Fibroblast of lung (primary cell): ENCODE data around the gene SORCS2. TPM values are rescaled to one million over a fixed set of nuclear protein-coding genes. Genes with fewer than 3 reads are reported as not detected.

Experiments used
- DNase-seq, 2 donors: peaks; one replicate each; pipeline versions ENCODE4 v3.0.0 to v3.0.0-alpha.2; 2010; ENCODE audit warnings: low read depth in 2 of 2
- H2AFZ ChIP-seq: 2 replicates; pipeline ENCODE4 v1.5.1; 2012; ENCODE audit warnings: low read length, control low read depth, inconsistent platforms
- H3K27ac ChIP-seq: 2 replicates; pipeline ENCODE4 v1.5.1; 2011; ENCODE audit warnings: low read length, control low read depth; ENCODE audit not compliant: insufficient read depth
- H3K27me3 ChIP-seq: 2 replicates; pipeline ENCODE4 v1.5.1; 2011; ENCODE audit warnings: mild to moderate bottlenecking, low read length; ENCODE audit not compliant: control insufficient read depth, insufficient read depth
- H3K36me3 ChIP-seq: 2 replicates; pipeline ENCODE4 v1.5.1; 2011; ENCODE audit warnings: low read length; ENCODE audit not compliant: control insufficient read depth, insufficient read depth
- H3K4me1 ChIP-seq: 2 replicates; pipeline ENCODE4 v1.5.1; 2011; ENCODE audit warnings: low read length; ENCODE audit not compliant: control insufficient read depth, insufficient read depth; ENCODE audit errors: extremely low read depth
- H3K4me2 ChIP-seq: 2 replicates; pipeline ENCODE4 v1.5.1; 2011; ENCODE audit warnings: low read length, control low read depth; ENCODE audit not compliant: insufficient read depth; ENCODE audit errors: extremely low read depth
- H3K4me3 ChIP-seq, 4 experiments: fragments of 200-600 bp in 1 of 4; sonication (generic) in 1 of 4; replicated peaks in 1 of 4; 2 replicates each; pipeline ENCODE4 v1.5.1; 2011 to 2016; ENCODE audit warnings: low read length in 4 of 4, low read depth in 3 of 4, mild to moderate bottlenecking in 3 of 4, control low read depth in 2 of 4, inconsistent platforms in 1 of 4, mixed read lengths in 1 of 4; ENCODE audit not compliant: insufficient read depth in 1 of 4; ENCODE audit errors: control extremely low read depth in 1 of 4
- H3K79me2 ChIP-seq: 2 replicates; pipeline ENCODE4 v1.5.1; 2012; ENCODE audit warnings: mild to moderate bottlenecking, low read length, inconsistent platforms; ENCODE audit not compliant: control insufficient read depth, insufficient read depth
- H3K9ac ChIP-seq: 2 replicates; pipeline ENCODE4 v1.5.1; 2011; ENCODE audit warnings: mild to moderate bottlenecking, low read length, control low read depth; ENCODE audit not compliant: insufficient read depth
- H3K9me3 ChIP-seq: 2 replicates; pipeline ENCODE4 v1.5.1; 2012; ENCODE audit warnings: low read depth, low read length; ENCODE audit not compliant: control insufficient read depth, insufficient read depth
- H4K20me1 ChIP-seq: 2 replicates; pipeline ENCODE4 v1.5.1; 2011; ENCODE audit warnings: low read length; ENCODE audit not compliant: control insufficient read depth, insufficient read depth; ENCODE audit errors: extremely low read depth
- CTCF ChIP-seq, 2 donors: IDR thresholded peaks in 1 of 2; conservative IDR thresholded peaks in 1 of 2; 1 replicate in 1 of 2; 2 replicates in 1 of 2; pipeline ENCODE4 v1.5.1; 2011 to 2012; ENCODE audit warnings: low read length in 2 of 2, control low read depth in 1 of 2, inconsistent platforms in 1 of 2, low read depth in 1 of 2, mild to moderate bottlenecking in 1 of 2
- EZH2 ChIP-seq: IDR thresholded peaks from 2 replicates; pipeline ENCODE4 v1.5.1; 2012; ENCODE audit warnings: low read length, control low read depth, mild to moderate bottlenecking; ENCODE audit errors: missing control alignments
- polyA plus RNA-seq, 2 donors: library from polyadenylated mRNA; depleted of rRNA in 1 of 2; stranded (reverse) in 1 of 2; unstranded in 1 of 2; fragments of >200 nt; gene quantifications; 2 replicates each; pipeline ENCODE4 v1.2.1, GENCODE V29; 2011 to 2012; ENCODE audit warnings: missing spikeins in 1 of 2
- total RNA-seq: library from RNA; depleted of rRNA; stranded (reverse); fragments of >200 nt; gene quantifications from 2 replicates; pipeline ENCODE4 v1.2.1, GENCODE V29; 2014

Gene SORCS2
- total and polyA plus RNA-seq, 2 donors (not counting 1 experiment from before 2014, with no cell fraction given) = 0.17 to 0.41 TPM

DNA sequence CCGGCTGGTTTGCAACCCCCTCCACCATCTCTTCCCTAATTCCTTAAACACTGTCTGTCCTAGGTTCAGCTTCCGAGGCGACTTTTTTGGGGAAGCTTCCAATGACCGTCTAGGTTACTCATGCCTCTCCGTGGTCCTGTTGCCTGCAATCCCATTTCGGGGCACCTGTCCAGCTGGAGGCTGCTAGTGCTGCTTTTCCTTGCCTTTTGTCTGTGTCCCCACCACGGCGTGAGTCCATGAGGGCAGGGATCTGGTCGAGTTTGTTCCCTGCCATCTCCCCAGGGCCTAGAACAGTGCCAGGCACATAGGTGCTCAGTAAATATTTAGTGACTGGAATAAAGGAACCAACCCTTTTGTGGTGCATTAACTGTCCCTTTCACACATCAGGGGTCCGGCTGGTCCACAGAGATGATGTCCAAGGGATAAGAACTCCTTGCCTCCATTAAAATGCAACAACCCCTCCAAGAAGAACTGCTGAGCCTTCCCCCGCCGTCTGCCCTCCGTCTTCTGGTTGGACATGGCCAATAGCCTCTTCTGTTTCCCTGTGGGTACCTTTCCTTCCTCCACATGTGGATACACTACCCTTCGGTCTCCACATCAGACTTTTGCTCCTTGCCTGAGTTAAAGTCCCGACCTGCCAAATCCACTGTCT lies 5.7 kb upstream of the SORCS2 start:
- DNase-seq = no peak
- no peaks in the 10 kb centered on the region for H3K79me2 ChIP-seq
- TF ChIP-seq CTCF (conservative IDR thresholded peaks at IDR 0.05 in 1 of 2, IDR thresholded peaks at IDR 0.05 in 1 of 2; ENCODE audit: low read depth in 1 of 2, low read length in 2 of 2) (no peak), EZH2 (no peak)
- no peak overlapping the region for H3K4me2 ChIP-seq
- no peak overlapping the region for H3K9ac ChIP-seq
- H3K27ac ChIP-seq = no peak overlapping the region
- H4K20me1 ChIP-seq = no peaks in the 10 kb centered on the region
- H3K36me3 ChIP-seq = no peaks in the 10 kb centered on the region
- H2AFZ ChIP-seq = no peak overlapping the region
- H3K4me3 ChIP-seq = no peak overlapping the region
- no peaks in the 10 kb centered on the region for H3K4me1 ChIP-seq
- peaks cover 22% of the 10 kb centered on the region for H3K27me3 ChIP-seq
- H3K9me3 ChIP-seq = no peaks in the 10 kb centered on the region

- Histone ChIP-seq H3K27me3 (peaks cover 22% of the 10 kb centered on the region), H3K9me3 (no peaks in the 10 kb centered on the region), H3K4me3 (no peak overlapping the region), H4K20me1 (no peaks in the 10 kb centered on the region), H3K4me1 (no peaks in the 10 kb centered on the region), H3K36me3 (no peaks in the 10 kb centered on the region), H3K79me2 (no peaks in the 10 kb centered on the region), H2AFZ (no peak overlapping the region), H3K9ac (no peak overlapping the region), H3K4me2 (no peak overlapping the region), H3K27ac (no peak overlapping the region)
- DNase-seq = no peak
- TF ChIP-seq CTCF (conservative IDR thresholded peaks at IDR 0.05 in 1 of 2, IDR thresholded peaks at IDR 0.05 in 1 of 2; ENCODE audit: low read depth in 1 of 2, low read length in 2 of 2) = no peak
Measured at GRCh38 chr4:7187168-7187535, 5.2 kb upstream of the SORCS2 start.

GRCh38 chr4:7187691-7188090 lies 4.6 kb upstream of the SORCS2 start:
- H2AFZ ChIP-seq = no peak overlapping the region
- H3K4me3 ChIP-seq = no peak overlapping the region
- no peak overlapping the region for H3K27ac ChIP-seq
- H3K27me3 ChIP-seq = peaks cover 22% of the 10 kb centered on the region
- no peaks in the 10 kb centered on the region for H3K9me3 ChIP-seq
- H3K79me2 ChIP-seq = no peaks in the 10 kb centered on the region
- H3K9ac ChIP-seq = no peak overlapping the region
- no peaks in the 10 kb centered on the region for H3K4me1 ChIP-seq
- no peak for DNase-seq
- no peaks in the 10 kb centered on the region for H4K20me1 ChIP-seq
- no peak for TF ChIP-seq EZH2
- H3K36me3 ChIP-seq = no peaks in the 10 kb centered on the region
- no peak overlapping the region for H3K4me2 ChIP-seq
